Mucosa of rectum (tissue), 2 donors: ENCODE measurements around the gene GCHFR.
A peak's percentile ranks its signal among the peaks of the same experiment; 100 is the strongest.

ENCODE experiments used
- H3K27ac ChIP-seq, 2 donors: one replicate each; pipeline ENCODE4 v1.7.0; 2013; ENCODE audit warnings: inconsistent platforms in 2 of 2, low read depth in 2 of 2, low read length in 2 of 2
- H3K27me3 ChIP-seq, 2 donors: one replicate each; pipeline ENCODE4 v1.7.0; 2013; ENCODE audit warnings: low read length in 2 of 2; ENCODE audit not compliant: control insufficient read depth in 2 of 2, insufficient read depth in 2 of 2
- H3K36me3 ChIP-seq, 2 donors: one replicate each; pipeline ENCODE4 v1.7.0; 2013; ENCODE audit warnings: low read length in 2 of 2; ENCODE audit not compliant: control insufficient read depth in 2 of 2, insufficient read depth in 2 of 2
- H3K4me1 ChIP-seq, 2 donors: one replicate each; pipeline ENCODE4 v1.7.0; 2013; ENCODE audit warnings: low read length in 2 of 2, mild to moderate bottlenecking in 1 of 2; ENCODE audit not compliant: control insufficient read depth in 2 of 2, insufficient read depth in 2 of 2
- H3K4me3 ChIP-seq, 2 donors: one replicate each; pipeline ENCODE4 v1.7.0; 2013; ENCODE audit warnings: low read length in 2 of 2
- H3K9ac ChIP-seq, 2 donors: one replicate each; pipeline ENCODE4 v1.7.0; 2013; ENCODE audit warnings: low read length in 2 of 2, low read depth in 1 of 2, mild to moderate bottlenecking in 1 of 2
- H3K9me3 ChIP-seq, 2 donors: one replicate each; pipeline ENCODE4 v1.7.0; 2013; ENCODE audit warnings: low read length in 2 of 2; ENCODE audit not compliant: control insufficient read depth in 2 of 2
- donor health status: healthy.
- donor health status: Normal muscosa, but diverticular disease.

The GCHFR gene

GRCh38 chr15:40751745-40752144, 12.1 kb upstream of the GCHFR start:
- no peaks in the 10 kb centered on the region for H3K27me3 ChIP-seq
- H3K27ac ChIP-seq, result no peak overlapping the region
- peaks cover 5 to 11% of the 10 kb centered on the region in 2 donors for H3K4me1 ChIP-seq
- peaks cover 17 to 35% of the 10 kb centered on the region in 2 donors for H3K36me3 ChIP-seq
- H3K9ac ChIP-seq, result no peak overlapping the region
- H3K4me3 ChIP-seq, result no peak overlapping the region
- no peaks in the 10 kb centered on the region for H3K9me3 ChIP-seq

GRCh38 chr15:40754574-40754882, 9.3 kb upstream of the GCHFR start:
- no peaks in the 10 kb centered on the region for H3K27me3 ChIP-seq

GRCh38 chr15:40754883-40755811, 8.7 kb upstream of the GCHFR start, which contains the start of gene RMDN3:
RMDN3 (minus strand) TSS chr15:40755254; CDS start chr15:40754783, 471 bp downstream.
- Histone ChIP-seq H3K4me1 (peaks cover 5% of the 10 kb centered on the region in 2 donors), H3K27me3 (no peaks in the 10 kb centered on the region), H3K9me3 (no peaks in the 10 kb centered on the region), H3K27ac (peak within 1 kb of the TSS; percentile 81 to 94), H3K36me3 (peaks cover 17 to 24% of the 10 kb centered on the region in 2 donors), H3K4me3 (peak within 1 kb of the TSS; percentile 89 to 98), H3K9ac (peak within 1 kb of the TSS; percentile 85 to 92)

More at GRCh38 chr15:40754574-40754882, 9.3 kb upstream of the GCHFR start:
- Histone ChIP-seq H3K4me3 (peak overlapping the region; percentile 89 to 98), H3K9me3 (no peaks in the 10 kb centered on the region), H3K36me3 (peaks cover 17 to 28% of the 10 kb centered on the region in 2 donors), H3K27ac (peak overlapping the region; percentile 77 to 94), H3K4me1 (peaks cover 5% of the 10 kb centered on the region in 2 donors), H3K9ac (peak overlapping the region; percentile 79 to 92)

- H3K9ac ChIP-seq, result peak overlapping the region; percentile 85 to 92
- H3K27ac ChIP-seq, result peak overlapping the region in 1 of 2 donors; percentile 94
- no peaks in the 10 kb centered on the region for H3K9me3 ChIP-seq
- peaks cover 5% of the 10 kb centered on the region in 2 donors for H3K4me1 ChIP-seq
- peak overlapping the region; percentile 89 to 98 for H3K4me3 ChIP-seq
- peaks cover 14 to 20% of the 10 kb centered on the region in 2 donors for H3K36me3 ChIP-seq
- H3K27me3 ChIP-seq, result no peaks in the 10 kb centered on the region
These were observed 8.1 kb upstream of the GCHFR start for GRCh38 chr15:40755812-40756208.

GRCh38 chr15:40756938-40757337, 6.9 kb upstream of the GCHFR start:
- no peaks in the 10 kb centered on the region for H3K27me3 ChIP-seq
- H3K4me1 ChIP-seq, result peaks cover 5% of the 10 kb centered on the region in 2 donors
- peaks cover 3 to 9% of the 10 kb centered on the region in 2 donors for H3K36me3 ChIP-seq
- no peak overlapping the region for H3K4me3 ChIP-seq
- no peaks in the 10 kb centered on the region for H3K9me3 ChIP-seq
- no peak overlapping the region for H3K9ac ChIP-seq
- H3K27ac ChIP-seq, result no peak overlapping the region

DNA sequence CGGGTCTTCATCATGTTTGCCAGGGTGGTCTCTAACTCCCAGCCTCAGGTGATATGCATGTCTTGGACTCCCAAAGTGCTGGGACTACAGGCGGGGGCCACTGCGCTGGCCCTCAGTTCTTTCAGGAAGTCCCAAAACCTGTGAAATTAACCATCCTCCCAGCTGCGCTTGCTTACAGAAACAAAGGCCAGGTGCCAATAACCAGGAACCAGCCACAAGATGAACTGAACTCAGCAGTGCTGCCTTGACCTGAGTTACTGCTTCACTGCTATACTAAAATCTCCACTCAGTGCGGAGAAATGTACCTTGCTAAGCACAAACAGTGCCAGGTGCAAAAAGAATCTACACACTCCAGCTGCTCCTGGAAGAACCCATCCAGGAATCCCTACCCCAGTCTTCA, 3.9 kb upstream of the GCHFR start:
- no peak overlapping the region for H3K27ac ChIP-seq
- no peaks in the 10 kb centered on the region for H3K27me3 ChIP-seq
- H3K4me1 ChIP-seq, result peaks cover 14 to 26% of the 10 kb centered on the region in 2 donors
- no peak overlapping the region for H3K9ac ChIP-seq
- H3K9me3 ChIP-seq, result no peaks in the 10 kb centered on the region
- H3K36me3 ChIP-seq, result no peaks in the 10 kb centered on the region
- H3K4me3 ChIP-seq, result no peak overlapping the region

DNA sequence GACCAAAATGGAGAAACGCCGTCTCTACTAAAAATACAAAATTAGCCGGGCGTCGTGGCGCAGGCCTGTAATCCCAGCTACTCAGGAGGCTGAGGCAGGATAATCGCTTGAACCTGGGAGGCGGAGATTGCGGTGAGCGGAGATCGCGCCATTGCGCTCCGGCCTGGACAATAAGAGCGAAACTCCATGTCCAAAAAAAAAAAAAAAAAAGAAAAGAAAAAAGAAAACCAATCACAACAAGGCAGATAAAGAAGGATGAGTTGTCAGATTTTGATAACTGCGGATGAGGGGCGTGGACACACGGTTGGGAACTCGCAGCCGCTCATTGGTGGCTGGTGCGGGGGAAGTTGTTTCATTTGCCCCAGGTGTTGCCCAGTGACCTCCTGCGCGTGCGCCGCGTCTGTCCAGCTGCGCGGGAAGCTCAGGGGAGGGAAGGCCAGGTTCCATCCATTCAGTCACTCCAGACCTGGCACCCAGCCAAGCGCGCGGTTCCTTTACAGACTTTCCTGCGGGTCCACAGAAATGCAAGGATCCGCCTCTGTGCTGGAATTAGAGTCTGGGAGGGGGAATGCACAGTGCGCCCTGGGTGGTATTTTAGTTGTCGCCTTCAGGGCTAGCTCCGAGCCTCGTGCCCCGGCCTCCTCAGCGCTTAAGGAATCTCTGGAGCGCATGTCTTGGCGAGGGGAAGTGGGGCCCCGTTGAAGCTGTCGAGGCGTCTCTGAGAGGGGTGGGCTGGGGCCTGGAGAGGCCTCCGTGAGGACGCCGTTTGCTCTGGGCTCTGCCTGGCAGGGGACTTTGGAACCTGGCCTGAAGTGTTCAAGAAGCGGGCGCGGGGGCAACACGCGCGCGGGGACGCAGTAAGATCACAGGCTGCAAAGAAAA, 708 bp upstream of the GCHFR start:
- H3K9me3 ChIP-seq, result no peaks in the 10 kb centered on the region

DNA sequence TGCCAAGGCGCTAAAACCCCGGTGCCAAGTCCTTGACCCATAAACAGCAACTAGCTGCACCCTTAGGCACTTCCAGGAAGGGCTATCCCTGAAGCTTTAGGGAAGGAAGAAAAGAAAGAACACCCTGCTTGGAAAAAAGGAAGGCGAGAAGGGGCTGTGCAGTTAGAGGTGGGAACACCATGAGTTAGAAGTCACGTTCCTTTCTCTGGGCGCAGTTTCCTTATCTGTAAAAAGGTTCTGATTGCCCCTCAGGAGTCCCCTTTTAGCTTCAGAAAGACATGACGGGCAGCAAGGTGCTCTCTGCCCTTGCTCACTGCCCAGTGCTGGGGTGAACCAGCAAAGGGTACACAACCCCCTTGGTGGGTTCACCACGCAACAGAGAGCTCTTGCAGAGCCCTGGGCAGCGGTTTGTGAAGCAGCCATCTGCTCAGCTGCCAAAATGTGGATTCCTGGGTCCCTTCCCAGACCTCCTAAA, 798 bp downstream of the GCHFR start:
- H3K9ac ChIP-seq, result peak overlapping the region; percentile 53 to 81
- H3K27ac ChIP-seq, result peak overlapping the region; percentile 83 to 88
- H3K4me3 ChIP-seq, result peak overlapping the region; percentile 74 to 78
- no peaks in the 10 kb centered on the region for H3K27me3 ChIP-seq
- H3K36me3 ChIP-seq, result no peaks in the 10 kb centered on the region
- H3K9me3 ChIP-seq, result no peaks in the 10 kb centered on the region
- H3K4me1 ChIP-seq, result peaks cover 42 to 50% of the 10 kb centered on the region in 2 donors

More for the DNA sequence above, 708 bp upstream of the GCHFR start:
- Histone ChIP-seq H3K4me3 (peak overlapping the region; percentile 74 to 78), H3K36me3 (no peaks in the 10 kb centered on the region), H3K9ac (peak overlapping the region; percentile 53 to 63), H3K27me3 (no peaks in the 10 kb centered on the region), H3K27ac (peak overlapping the region; percentile 83 to 88), H3K4me1 (peaks cover 26 to 35% of the 10 kb centered on the region in 2 donors)

GRCh38 chr15:40766194-40766815, 2.4 kb downstream of the GCHFR start:
- Histone ChIP-seq H3K27me3 (no peaks in the 10 kb centered on the region), H3K4me3 (no peak overlapping the region), H3K36me3 (no peaks in the 10 kb centered on the region), H3K4me1 (peaks cover 48 to 64% of the 10 kb centered on the region in 2 donors), H3K9me3 (no peaks in the 10 kb centered on the region), H3K9ac (no peak overlapping the region), H3K27ac (no peak overlapping the region)
